SK-N-SH (cell line): Measurements from ENCODE around the gene CNOT9. TPM values are rescaled to one million over a fixed set of nuclear protein-coding genes. Genes with fewer than 3 reads are reported as not detected.

ENCODE experiments used
- CTCF ChIA-PET: fragments of 300-600, 350-600 bp; formaldehyde crosslinking; extraction: SDS; loops from one replicate; lab custom pipeline; 2021; lab: Yijun Ruan, JAX
- POLR2A ChIA-PET: fragments of 350-600 bp; sonication (Branson Sonifier 250); formaldehyde crosslinking; extraction: SDS; loops from one replicate; lab custom pipeline; 2020; ENCODE audit warnings: antibody characterized with exemption, inconsistent platforms; lab: Yijun Ruan, JAX
- DNase-seq: peaks from one replicate; pipeline ENCODE4 v3.0.0; 2012
- H2AFZ ChIP-seq: fragments of 200-600 bp; sonication (generic); 2 replicates; pipeline ENCODE4 v1.8.1; 2016; ENCODE audit warnings: antibody characterized with exemption, mild to moderate bottlenecking, low read depth
- H3F3A ChIP-seq: fragments of 200-600 bp; sonication (generic); replicated peaks from 2 replicates; pipeline ENCODE3; 2016; ENCODE audit warnings: antibody characterized with exemption, mild to moderate bottlenecking; ENCODE audit not compliant: insufficient read depth
- H3K27ac ChIP-seq, 2 experiments: fragments of 200-500 bp in 1 of 2; fragments of 200-600 bp in 1 of 2; sonication (Bioruptor generic) in 1 of 2; sonication (generic), shearing (Covaris generic) in 1 of 2; 2 replicates each; pipeline versions ENCODE4 v1.5.1 to v1.6.1; 2014 to 2016; ENCODE audit warnings: low read depth in 2 of 2, inconsistent platforms in 1 of 2, low read length in 1 of 2, mild to moderate bottlenecking in 1 of 2, mixed read lengths in 1 of 2
- H3K27me3 ChIP-seq: fragments of 200-600 bp; sonication (generic), shearing (Covaris generic); 2 replicates; pipeline ENCODE4 v1.6.1; 2016; ENCODE audit warnings: mixed run types; ENCODE audit not compliant: insufficient read depth
- H3K36me3 ChIP-seq, 2 experiments: fragments of 200-500 bp in 1 of 2; fragments of 200-600 bp in 1 of 2; sonication (Bioruptor generic) in 1 of 2; sonication (generic) in 1 of 2; replicated peaks in 1 of 2; 2 replicates each; pipeline versions ENCODE3 to v1.5.1; 2014 to 2016; ENCODE audit warnings: low read length in 1 of 2, mild to moderate bottlenecking in 1 of 2; ENCODE audit not compliant: insufficient read depth in 2 of 2, control insufficient read depth in 1 of 2
- H3K4me1 ChIP-seq, 2 experiments: fragments of 200-500 bp in 1 of 2; fragments of 200-600 bp in 1 of 2; sonication (Bioruptor generic) in 1 of 2; sonication (generic), shearing (Covaris generic) in 1 of 2; 2 replicates each; pipeline versions ENCODE4 v1.5.1 to v1.6.1; 2014 to 2016; ENCODE audit warnings: low read depth in 1 of 2, low read length in 1 of 2, mixed run types in 1 of 2; ENCODE audit not compliant: insufficient read depth in 2 of 2, control insufficient read depth in 1 of 2
- H3K4me2 ChIP-seq: fragments of 200-600 bp; sonication (generic), shearing (Covaris generic); 2 replicates; pipeline ENCODE4 v1.6.1; 2017; ENCODE audit warnings: mixed run types
- H3K4me3 ChIP-seq, 2 experiments: fragments of 200-500 bp in 1 of 2; fragments of 200-600 bp in 1 of 2; sonication (Bioruptor generic) in 1 of 2; sonication (generic), shearing (Covaris generic) in 1 of 2; 2 replicates each; pipeline versions ENCODE4 v1.5.1 to v1.8.1; 2014 to 2016; ENCODE audit warnings: low read depth in 2 of 2, inconsistent platforms in 1 of 2, low read length in 1 of 2, mild to moderate bottlenecking in 1 of 2, mixed read lengths in 1 of 2, moderate library complexity in 1 of 2
- H3K79me2 ChIP-seq: fragments of 200-600 bp; sonication (generic); 2 replicates; pipeline ENCODE4 v1.8.1; 2017; ENCODE audit warnings: mild to moderate bottlenecking; ENCODE audit not compliant: insufficient read depth
- H3K9ac ChIP-seq: fragments of 200-600 bp; sonication (generic); 2 replicates; pipeline ENCODE4 v1.6.1; 2017; ENCODE audit warnings: mixed run types
- H3K9me2 ChIP-seq: fragments of 200-600 bp; sonication (generic); 2 replicates; pipeline ENCODE4 v1.6.1; 2017; ENCODE audit warnings: mixed run types
- H3K9me3 ChIP-seq: fragments of 200-600 bp; sonication (generic); 2 replicates; pipeline ENCODE4 v1.6.1; 2017; ENCODE audit warnings: mixed run types, mild to moderate bottlenecking, moderate library complexity
- H4K20me1 ChIP-seq: fragments of 200-600 bp; sonication (generic); 2 replicates; pipeline ENCODE4 v1.6.1; 2017; ENCODE audit warnings: mild to moderate bottlenecking, mixed run types; ENCODE audit not compliant: insufficient read depth
- CHD2 ChIP-seq: fragments of 150-350 bp; IDR thresholded peaks from 2 replicates; pipeline ENCODE4 v1.6.1; 2018; ENCODE audit warnings: low read length; ENCODE audit not compliant: partially characterized antibody
- EP300 ChIP-seq, 2 experiments: IDR thresholded peaks; 2 replicates each; pipeline versions ENCODE4 v1.4.0 to v1.6.1; 2012; ENCODE audit warnings: borderline replicate concordance in 1 of 2, low read depth in 1 of 2, low read length in 1 of 2
- FOSL2 ChIP-seq: IDR thresholded peaks from 2 replicates; pipeline ENCODE4 v1.4.0; 2012; ENCODE audit warnings: low read depth, mild to moderate bottlenecking, moderate library complexity, borderline replicate concordance
- FOXM1 ChIP-seq: IDR thresholded peaks from 2 replicates; pipeline ENCODE4 v1.4.0; 2012; ENCODE audit warnings: low read depth, mild to moderate bottlenecking
- GABPA ChIP-seq: IDR thresholded peaks from 2 replicates; pipeline ENCODE4 v1.4.0; 2012; ENCODE audit warnings: low read depth, mild to moderate bottlenecking
- GATA2 ChIP-seq: sonication (generic); formaldehyde crosslinking; IDR thresholded peaks from 2 replicates; pipeline ENCODE4 v1.5.0; 2020; ENCODE audit warnings: mild to moderate bottlenecking, missing genetic modification reagents
- JUND ChIP-seq: IDR thresholded peaks from 2 replicates; pipeline ENCODE4 v1.4.0; 2012
- MEF2A ChIP-seq: IDR thresholded peaks from 2 replicates; pipeline ENCODE4 v1.4.0; 2012; ENCODE audit warnings: low read depth, borderline replicate concordance
- MXI1 ChIP-seq: IDR thresholded peaks from 2 replicates; pipeline ENCODE4 v1.6.1; 2012; ENCODE audit warnings: mild to moderate bottlenecking, low read depth, low read length, improper control_type of control experiment
- NFIC ChIP-seq: IDR thresholded peaks from 2 replicates; pipeline ENCODE4 v1.4.0; 2012; ENCODE audit warnings: borderline replicate concordance
- POLR2AphosphoS5 ChIP-seq: IDR thresholded peaks from 2 replicates; pipeline ENCODE4 v1.6.1; 2012; ENCODE audit warnings: low read depth, low read length
- RXRA ChIP-seq: IDR thresholded peaks from 2 replicates; pipeline ENCODE4 v1.4.0; 2012; ENCODE audit warnings: low read depth, mild to moderate bottlenecking, borderline replicate concordance
- SIN3A ChIP-seq: IDR thresholded peaks from 2 replicates; pipeline ENCODE4 v1.6.1; 2012; ENCODE audit warnings: low read depth, mild to moderate bottlenecking, low read length, moderate library complexity, borderline replicate concordance
- TCF12 ChIP-seq: IDR thresholded peaks from 2 replicates; pipeline ENCODE4 v1.4.0; 2012
- TEAD4 ChIP-seq: IDR thresholded peaks from 2 replicates; pipeline ENCODE4 v1.4.0; 2012; ENCODE audit warnings: mild to moderate bottlenecking, borderline replicate concordance; ENCODE audit not compliant: insufficient read depth
- ZBTB33 ChIP-seq: IDR thresholded peaks from 2 replicates; pipeline ENCODE4 v1.4.0; 2012; ENCODE audit warnings: low read depth, borderline replicate concordance
- WGBS: methylation state at CpG from one replicate; pipeline ENCODE4 v1.1.6; 2017; ENCODE audit warnings: low lambda C conversion rate; 5-methylcytosine and 5-hydroxymethylcytosine counted together
- polyA plus RNA-seq, 3 experiments: library from polyadenylated mRNA; depleted of rRNA; stranded (reverse); fragments of >200 nt; gene quantifications; 2 replicates each; pipeline ENCODE4 v1.2.3, GENCODE V29; 2012

CNOT9 gene
- polyA plus RNA-seq, 1 of the 3 experiments (the other 2 are of a cell fraction), result 36.8 TPM

- WGBS, result 93% methylated on average over 3 of the region's 3 CpGs
- no peak for DNase-seq
- H3K4me2 ChIP-seq, result no peak overlapping the region
- H3K36me3 ChIP-seq, result peaks cover 35 to 61% of the 10 kb centered on the region in 2 experiments
- no peak overlapping the region for H2AFZ ChIP-seq
- H3K4me3 ChIP-seq, result no peak overlapping the region
- ChIA-PET CTCF (interaction anchor here (0.8 to 1.7 kb wide), 3 partner anchors 13 to 40 kb away, joined by 3 to 5 read pairs (median 3); no protein-coding TSS in a partner anchor), POLR2A (no interaction called here)
- H3K27me3 ChIP-seq, result no peaks in the 10 kb centered on the region
- peaks cover 37% of the 10 kb centered on the region; the same call in 1 of the 2 replicates for H4K20me1 ChIP-seq
- no peak overlapping the region for H3K27ac ChIP-seq
- H3K79me2 ChIP-seq, result peaks cover 94% of the 10 kb centered on the region
- H3K9me2 ChIP-seq, result no peaks in the 10 kb centered on the region
- H3K9me3 ChIP-seq, result no peaks in the 10 kb centered on the region
- H3K9ac ChIP-seq, result no peak overlapping the region
- TF ChIP-seq POLR2AphosphoS5, result no peak
- no peak for TF ChIP-seq MEF2A
- no peak for TF ChIP-seq CHD2
- no peak for TF ChIP-seq TEAD4
- no peak for TF ChIP-seq GATA2
- no peak for TF ChIP-seq FOXM1
- TF ChIP-seq NFIC, result no peak
- TF ChIP-seq, all 33 proteins: peak for 0
- peaks cover 5 to 6% of the 10 kb centered on the region in 2 experiments; a peak in 2 of 4 replicates for H3K4me1 ChIP-seq
- H3F3A ChIP-seq, result peaks cover 22% of the 10 kb centered on the region
Observed at GRCh38 chr2:218578272-218578877, 9.7 kb downstream of the CNOT9 start.

- POLR2A ChIA-PET, result no interaction called here
- H3K9ac ChIP-seq, result no peak overlapping the region
Observed at GRCh38 chr2:218582076-218582475, 13.4 kb downstream of the CNOT9 start.

GRCh38 chr2:218583983-218584850 lies 15.6 kb downstream of the CNOT9 start:
- WGBS, result 96% methylated on average over 6 of the region's 6 CpGs
- H3K36me3 ChIP-seq, result peaks cover 50 to 74% of the 10 kb centered on the region in 2 experiments
- CTCF ChIA-PET, result no interaction called here
- TF ChIP-seq ZBTB33 (no peak), RXRA (no peak), MXI1 (no peak), GATA2 (no peak), SIN3A (no peak), EP300 (IDR thresholded peaks at IDR 0.05; ENCODE audit: borderline replicate concordance in 1 of 2, low read depth in 1 of 2, low read length in 1 of 2) (no peak)

More at GRCh38 chr2:218582076-218582475, 13.4 kb downstream of the CNOT9 start:
- no peak for DNase-seq
- H3K4me1 ChIP-seq, result peaks cover 5 to 6% of the 10 kb centered on the region in 2 experiments; a peak in 2 of 4 replicates
- no peaks in the 10 kb centered on the region for H3K27me3 ChIP-seq
- no peak overlapping the region for H2AFZ ChIP-seq
- 75% methylated on average over 7 of the region's 7 CpGs for WGBS
- H3K4me3 ChIP-seq, result no peak overlapping the region
- peaks cover 80% of the 10 kb centered on the region for H3K79me2 ChIP-seq
- peak overlapping the region in 1 of 2 experiments; percentile 56; a peak in 2 of 4 replicates for H3K27ac ChIP-seq
- peaks cover 36 to 58% of the 10 kb centered on the region in 2 experiments for H3K36me3 ChIP-seq
- peaks cover 24% of the 10 kb centered on the region; the same call in 1 of the 2 replicates for H4K20me1 ChIP-seq
- no peaks in the 10 kb centered on the region for H3K9me2 ChIP-seq
- H3K9me3 ChIP-seq, result no peaks in the 10 kb centered on the region
- CTCF ChIA-PET, result interaction anchor here (0.6 kb wide), 1 partner anchor 426 kb away, joined by 3 read pairs; no protein-coding TSS in a partner anchor
- peak overlapping the region; percentile 18; the same call in 1 of the 2 replicates for H3K4me2 ChIP-seq
- TF ChIP-seq GABPA (no peak), JUND (peak; percentile 53), SIN3A (no peak), TCF12 (peak; percentile 12; the same call in 1 of the 2 replicates), FOSL2 (peak; percentile 69; the same call in 1 of the 2 replicates)
- TF ChIP-seq, all 33 proteins: peak for 3
- H3F3A ChIP-seq, result peaks cover 28% of the 10 kb centered on the region

More at GRCh38 chr2:218583983-218584850, 15.6 kb downstream of the CNOT9 start:
- Histone ChIP-seq H3K9me2 (no peaks in the 10 kb centered on the region), H3K9ac (no peak overlapping the region), H3K4me1 (peaks cover 0 to 6% of the 10 kb centered on the region in 2 experiments; a peak in 1 of 4 replicates), H3K27me3 (no peaks in the 10 kb centered on the region), H3K4me2 (no peak overlapping the region), H3F3A (peaks cover 28% of the 10 kb centered on the region), H3K4me3 (no peak overlapping the region), H4K20me1 (peaks cover 9% of the 10 kb centered on the region; the same call in 1 of the 2 replicates), H2AFZ (no peak overlapping the region), H3K27ac (no peak overlapping the region), H3K79me2 (peaks cover 64% of the 10 kb centered on the region), H3K9me3 (no peaks in the 10 kb centered on the region)
- DNase-seq, result no peak
- POLR2A ChIA-PET, result no interaction called here
